ENCODE measurements around the gene CACNG4. TPM values are rescaled to one million over a fixed set of nuclear protein-coding genes. Genes with fewer than 3 reads are reported as not detected.
"Not testable (repeated sequence)": the region's sequence is repeated elsewhere in the genome, so short reads cannot be mapped to it uniquely, and the experiment has no call there.

The CACNG4 gene
- total RNA-seq, 1 donor from 2014 or later = 27.5 TPM

DNA sequence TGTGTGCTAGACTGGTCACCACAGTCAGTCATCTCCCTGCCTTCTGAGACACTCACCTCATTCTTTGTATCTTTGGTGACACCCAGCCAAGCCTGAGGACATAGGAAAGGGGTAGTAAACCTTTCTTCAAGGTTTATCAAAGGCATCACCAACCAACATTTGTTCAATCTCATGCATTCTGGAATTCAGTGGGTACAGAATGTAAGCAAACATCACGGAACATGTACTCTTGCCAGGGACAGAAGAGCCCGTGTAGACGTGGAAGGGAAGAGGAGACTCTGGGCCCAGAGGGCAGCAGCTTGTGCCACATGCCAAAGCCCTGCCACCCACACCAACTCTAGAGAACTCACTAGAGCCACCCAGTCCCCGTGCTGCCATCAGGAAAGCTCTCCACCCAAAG, 4.4 kb downstream of the CACNG4 start:
- H3K27me3 Mint-ChIP-seq = peaks cover 22% of the 10 kb centered on the region
- H3K9me3 Mint-ChIP-seq = no peaks in the 10 kb centered on the region
- TF ChIP-seq, protein P1, sequence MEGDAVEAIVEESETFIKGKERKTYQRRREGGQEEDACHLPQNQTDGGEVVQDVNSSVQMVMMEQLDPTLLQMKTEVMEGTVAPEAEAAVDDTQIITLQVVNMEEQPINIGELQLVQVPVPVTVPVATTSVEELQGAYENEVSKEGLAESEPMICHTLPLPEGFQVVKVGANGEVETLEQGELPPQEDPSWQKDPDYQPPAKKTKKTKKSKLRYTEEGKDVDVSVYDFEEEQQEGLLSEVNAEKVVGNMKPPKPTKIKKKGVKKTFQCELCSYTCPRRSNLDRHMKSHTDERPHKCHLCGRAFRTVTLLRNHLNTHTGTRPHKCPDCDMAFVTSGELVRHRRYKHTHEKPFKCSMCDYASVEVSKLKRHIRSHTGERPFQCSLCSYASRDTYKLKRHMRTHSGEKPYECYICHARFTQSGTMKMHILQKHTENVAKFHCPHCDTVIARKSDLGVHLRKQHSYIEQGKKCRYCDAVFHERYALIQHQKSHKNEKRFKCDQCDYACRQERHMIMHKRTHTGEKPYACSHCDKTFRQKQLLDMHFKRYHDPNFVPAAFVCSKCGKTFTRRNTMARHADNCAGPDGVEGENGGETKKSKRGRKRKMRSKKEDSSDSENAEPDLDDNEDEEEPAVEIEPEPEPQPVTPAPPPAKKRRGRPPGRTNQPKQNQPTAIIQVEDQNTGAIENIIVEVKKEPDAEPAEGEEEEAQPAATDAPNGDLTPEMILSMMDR (conservative IDR thresholded peaks at IDR 0.05) = no peak

DNA sequence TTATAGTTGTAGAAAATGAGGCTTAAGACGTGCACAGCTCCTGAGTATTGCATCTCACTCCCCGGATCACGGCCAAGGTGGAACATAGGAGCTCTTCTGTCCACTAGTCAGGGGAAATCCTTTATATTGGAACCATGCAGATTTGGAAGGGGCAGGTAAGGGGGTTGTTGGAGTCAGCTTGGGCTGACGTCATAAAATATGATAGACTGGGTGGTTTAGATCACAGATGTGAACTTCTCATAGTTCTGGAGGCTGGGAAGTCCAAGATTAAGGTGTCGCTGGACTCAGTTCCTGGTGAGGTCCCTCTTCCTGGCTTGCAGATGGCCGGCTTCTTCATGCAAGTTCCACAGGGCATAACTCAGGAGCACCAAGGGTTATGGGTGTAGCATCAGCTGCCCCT, 5.6 kb downstream of the CACNG4 start:
- TF ChIP-seq, protein P1 (conservative IDR thresholded peaks at IDR 0.05) = no peak
- no peaks in the 10 kb centered on the region for H3K9me3 Mint-ChIP-seq
- no peak overlapping the region for H3K27ac Mint-ChIP-seq
- peaks cover 19% of the 10 kb centered on the region for H3K27me3 Mint-ChIP-seq
- H3K4me1 Mint-ChIP-seq (ENCODE audit: unreplicated experiment) = peaks cover 38% of the 10 kb centered on the region
- no peak for DNase-seq (ENCODE audit: extremely low spot score, unreplicated experiment)
- no peak overlapping the region for H3K4me3 Mint-ChIP-seq
- H3K36me3 Mint-ChIP-seq = peaks cover 13% of the 10 kb centered on the region

More for the DNA sequence above, 4.4 kb downstream of the CACNG4 start:
- peaks cover 13% of the 10 kb centered on the region for H3K36me3 Mint-ChIP-seq
- H3K4me3 Mint-ChIP-seq = peak overlapping the region; percentile 33
- no peak for DNase-seq (ENCODE audit: extremely low spot score, unreplicated experiment)
- H3K27ac Mint-ChIP-seq = no peak overlapping the region
- H3K4me1 Mint-ChIP-seq (ENCODE audit: unreplicated experiment) = peaks cover 38% of the 10 kb centered on the region

DNA sequence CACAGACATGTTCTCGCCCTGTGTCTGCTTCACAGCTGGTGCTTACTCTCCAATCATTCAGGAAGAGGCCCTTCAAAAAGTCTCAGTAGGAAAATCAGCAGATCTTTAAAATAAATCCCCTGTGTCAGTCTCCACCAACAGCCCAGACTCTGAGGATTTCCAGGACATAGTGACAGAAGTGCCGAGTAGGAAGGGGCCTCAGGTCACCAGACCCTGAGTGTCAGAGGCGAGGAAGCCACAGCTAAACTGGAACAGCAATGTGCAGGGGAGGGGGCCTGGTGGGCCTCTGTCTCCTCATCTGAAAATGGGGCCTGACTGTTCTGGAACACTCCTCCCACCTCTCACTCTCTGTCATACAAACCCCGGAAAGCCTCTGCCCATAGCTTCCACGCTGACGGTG, 6.3 kb downstream of the CACNG4 start:
- no peaks in the 10 kb centered on the region for H3K9me3 Mint-ChIP-seq
- H3K27ac Mint-ChIP-seq = peak overlapping the region; percentile 9
- no peak overlapping the region for H3K4me3 Mint-ChIP-seq
- TF ChIP-seq, protein P1 (conservative IDR thresholded peaks at IDR 0.05) = no peak
- peaks cover 19% of the 10 kb centered on the region for H3K27me3 Mint-ChIP-seq
- no peak for DNase-seq (ENCODE audit: extremely low spot score, unreplicated experiment)
- H3K36me3 Mint-ChIP-seq = peaks cover 13% of the 10 kb centered on the region
- H3K4me1 Mint-ChIP-seq (ENCODE audit: unreplicated experiment) = peaks cover 38% of the 10 kb centered on the region

DNA sequence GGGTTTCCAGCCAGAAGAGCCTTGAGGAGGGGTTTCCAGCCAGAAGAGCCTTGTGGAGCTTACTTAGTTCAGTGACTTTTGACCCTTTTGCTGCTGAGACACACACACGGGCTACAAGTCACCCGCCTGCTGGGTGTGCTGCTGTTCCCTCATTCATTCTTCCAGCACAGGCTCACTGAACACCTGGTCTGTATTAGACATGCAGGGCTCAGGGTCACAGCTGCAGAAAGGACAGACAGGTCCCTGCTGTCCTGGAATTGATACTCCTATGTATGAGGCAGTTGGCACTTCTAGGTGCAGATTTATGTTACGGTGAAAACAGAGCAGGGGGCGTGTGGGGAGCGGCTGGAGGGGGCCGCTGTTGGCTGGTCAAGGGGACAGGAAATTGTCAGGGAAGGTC, 6.8 kb downstream of the CACNG4 start:
- no peaks in the 10 kb centered on the region for H3K9me3 Mint-ChIP-seq
- peaks cover 36% of the 10 kb centered on the region for H3K4me1 Mint-ChIP-seq (ENCODE audit: unreplicated experiment)
- DNase-seq (ENCODE audit: extremely low spot score, unreplicated experiment) = no peak
- H3K27me3 Mint-ChIP-seq = peaks cover 17% of the 10 kb centered on the region
- peak overlapping the region; percentile 35 for H3K4me3 Mint-ChIP-seq
- TF ChIP-seq, protein P1 (conservative IDR thresholded peaks at IDR 0.05) = no peak
- H3K36me3 Mint-ChIP-seq = peaks cover 13% of the 10 kb centered on the region
- H3K27ac Mint-ChIP-seq = peak overlapping the region; percentile 69

DNA sequence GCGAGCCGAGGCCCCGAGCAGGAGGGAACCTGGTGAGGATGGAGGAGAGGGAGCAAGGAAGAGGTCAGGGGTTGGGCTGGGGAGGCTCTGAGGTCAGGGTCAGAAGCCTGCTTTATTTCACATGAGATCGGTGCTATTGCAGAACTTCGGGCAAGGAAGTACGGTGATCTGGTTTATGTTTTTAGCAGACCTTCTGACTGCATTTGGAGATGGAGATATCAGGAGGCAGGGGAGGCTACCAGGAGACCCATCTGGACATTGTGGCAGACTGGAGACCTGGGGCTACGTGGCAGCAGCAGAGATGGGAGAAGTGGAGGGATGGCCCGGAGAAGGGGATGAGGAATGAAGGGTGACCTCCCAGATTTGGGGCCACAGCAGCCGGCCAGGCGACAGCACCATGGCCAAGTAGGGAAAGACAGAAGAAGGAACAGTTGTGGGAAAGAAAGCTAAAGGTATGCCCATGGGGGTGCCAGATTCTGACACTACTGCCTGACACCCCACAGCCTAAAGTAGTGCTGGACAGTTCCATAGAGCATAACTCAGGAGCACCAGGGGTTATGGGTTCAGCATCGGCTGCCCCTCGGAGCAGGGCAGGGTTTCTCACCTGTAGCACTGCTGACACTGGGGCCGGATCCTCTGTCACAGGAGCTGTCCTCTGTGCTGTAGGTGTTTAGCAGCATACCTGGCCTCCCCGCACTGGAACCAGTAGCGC, 7.4 kb downstream of the CACNG4 start:
- Mint-ChIP-seq H3K9me3 (no peaks in the 10 kb centered on the region), H3K4me3 (peak overlapping the region; percentile 12), H3K27me3 (peaks cover 11% of the 10 kb centered on the region), H3K27ac (peak overlapping the region; percentile 69), H3K4me1 (ENCODE audit: unreplicated experiment) (peaks cover 33% of the 10 kb centered on the region), H3K36me3 (peaks cover 13% of the 10 kb centered on the region)
- no peak for DNase-seq (ENCODE audit: extremely low spot score, unreplicated experiment)
- TF ChIP-seq, protein P1 (conservative IDR thresholded peaks at IDR 0.05) = no peak

DNA sequence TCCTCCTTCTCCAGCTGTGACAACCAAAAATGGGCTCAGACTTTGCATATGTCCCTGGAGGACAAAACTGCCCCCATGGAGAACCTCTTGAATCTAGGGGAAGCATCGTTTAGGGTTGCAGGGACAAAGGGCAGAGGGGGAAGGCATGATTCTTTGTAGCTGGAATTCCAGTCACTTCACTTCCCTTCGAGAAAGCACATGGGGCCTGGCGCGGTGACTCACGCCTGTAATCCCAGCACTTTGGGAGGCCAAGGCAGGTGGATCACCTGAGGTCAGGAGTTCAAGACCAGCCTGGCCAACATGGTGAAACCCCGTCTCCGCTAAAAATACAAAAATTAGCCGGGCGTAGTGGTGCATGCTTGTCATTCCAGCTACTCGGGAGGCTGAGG, 7.9 kb downstream of the CACNG4 start:
- not testable (repeated sequence) for H3K4me3 Mint-ChIP-seq; H3K27me3 Mint-ChIP-seq; H3K27ac Mint-ChIP-seq; DNase-seq (ENCODE audit: extremely low spot score, unreplicated experiment); H3K9me3 Mint-ChIP-seq
- Mint-ChIP-seq H3K36me3 (peaks cover 13% of the 10 kb centered on the region), H3K4me1 (ENCODE audit: unreplicated experiment) (peaks cover 34% of the 10 kb centered on the region)
